Hindlimb muscle (tissue), 1 donor: ENCODE data around the gene COL18A1. TPM values are rescaled to one million over a fixed set of nuclear protein-coding genes. Genes with fewer than 3 reads are reported as not detected.
"Not testable (repeated sequence)": the region's sequence is repeated elsewhere in the genome, so short reads cannot be mapped to it uniquely, and the experiment has no call there.

ENCODE experiments used
- DNase-seq: peaks from one replicate; pipeline ENCODE4 v3.0.0-alpha.2; 2013
- polyA plus RNA-seq: library from polyadenylated mRNA; unstranded; fragments of 120-200 nt; gene quantifications from one replicate; pipeline ENCODE4 v1.2.1, GENCODE V29; 2013; ENCODE audit not compliant: insufficient read length

COL18A1 gene
- polyA plus RNA-seq, 1 donor, result 89.1 TPM

DNA sequence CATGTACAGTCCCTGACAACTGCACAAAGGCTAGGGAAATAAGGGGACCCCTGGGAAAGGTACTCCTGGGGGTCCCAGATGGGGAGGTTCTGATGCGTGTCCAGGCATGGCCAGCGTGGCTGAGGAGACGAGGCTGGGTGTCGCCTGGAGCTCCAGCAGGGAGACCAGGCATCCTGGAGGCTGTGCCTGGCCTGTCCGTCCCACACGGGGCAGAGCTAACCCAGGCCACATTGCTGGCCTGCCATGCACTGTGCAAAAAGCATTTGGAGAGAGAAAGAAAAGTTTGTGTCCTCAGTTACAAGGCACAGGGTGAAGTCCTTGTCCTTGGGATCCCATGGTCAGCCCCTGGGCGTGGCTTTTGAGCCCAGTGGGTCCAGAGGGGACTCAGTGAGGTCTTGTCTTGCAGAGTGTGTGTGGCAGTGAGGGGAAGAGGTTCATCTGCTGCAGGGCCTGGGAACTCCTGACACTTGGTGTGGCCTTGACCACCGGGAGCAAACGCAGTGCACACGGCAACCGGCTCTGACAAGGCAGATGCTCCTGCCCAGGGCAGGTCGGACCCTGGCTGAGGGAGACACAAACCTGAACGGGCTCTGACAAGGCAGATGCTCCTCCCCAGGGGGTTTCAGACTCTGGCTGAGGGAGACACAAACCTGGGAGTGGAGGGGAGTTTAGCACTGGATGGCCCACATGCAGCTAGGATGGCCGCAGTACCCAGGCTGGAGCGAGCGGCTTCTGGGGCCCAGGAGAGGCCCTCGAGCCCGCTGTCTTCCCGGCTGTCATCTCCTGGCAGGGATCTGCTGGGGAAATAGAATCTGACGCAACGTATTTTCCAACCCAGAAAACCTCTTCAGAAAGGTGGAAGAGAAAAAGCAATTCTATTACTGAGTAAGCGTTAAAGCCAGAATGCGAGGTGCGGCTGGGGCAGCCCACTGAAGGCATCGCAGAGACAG, 37.3 kb upstream of the COL18A1 start:
- no peak for DNase-seq

DNA sequence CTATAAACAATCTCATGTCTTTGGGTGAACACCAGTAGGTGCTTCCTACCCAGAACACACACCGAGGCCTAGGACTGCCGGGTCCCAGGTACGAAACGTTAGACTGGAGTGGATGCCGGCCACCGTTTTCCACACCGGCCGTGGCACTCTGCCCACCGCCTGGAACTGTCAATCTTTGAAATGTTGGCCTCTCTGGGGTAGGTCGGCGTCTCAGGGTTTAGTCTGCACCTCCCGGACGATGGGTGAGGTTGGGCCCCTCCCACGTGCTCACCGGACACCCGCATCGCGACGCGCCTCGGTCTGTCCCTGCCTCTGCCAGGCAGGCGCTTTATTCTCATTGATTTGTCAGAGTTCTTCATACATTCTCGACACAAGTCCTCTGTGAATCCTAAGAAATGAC, 35.9 kb upstream of the COL18A1 start:
- not testable (repeated sequence) for DNase-seq

DNA sequence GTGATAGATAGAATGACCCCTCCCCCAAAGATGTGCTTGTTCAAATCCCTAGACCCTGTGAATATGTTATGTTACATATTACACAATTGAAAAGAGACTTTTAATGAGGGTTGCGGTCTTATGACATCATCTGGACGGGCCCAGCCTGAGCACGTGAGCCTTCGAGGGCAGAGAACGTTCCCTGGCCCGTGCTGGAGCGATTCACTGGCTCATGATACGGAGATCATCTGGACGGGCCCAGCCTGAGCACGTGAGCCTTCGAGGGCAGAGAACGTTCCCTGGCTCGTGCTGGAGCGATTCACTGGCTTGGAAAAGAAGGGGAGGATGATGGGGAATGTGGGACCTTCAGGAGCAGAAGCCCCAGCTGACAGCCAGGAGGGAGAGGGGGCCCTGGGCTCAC, 34.4 kb upstream of the COL18A1 start:
- DNase-seq, result no peak

DNA sequence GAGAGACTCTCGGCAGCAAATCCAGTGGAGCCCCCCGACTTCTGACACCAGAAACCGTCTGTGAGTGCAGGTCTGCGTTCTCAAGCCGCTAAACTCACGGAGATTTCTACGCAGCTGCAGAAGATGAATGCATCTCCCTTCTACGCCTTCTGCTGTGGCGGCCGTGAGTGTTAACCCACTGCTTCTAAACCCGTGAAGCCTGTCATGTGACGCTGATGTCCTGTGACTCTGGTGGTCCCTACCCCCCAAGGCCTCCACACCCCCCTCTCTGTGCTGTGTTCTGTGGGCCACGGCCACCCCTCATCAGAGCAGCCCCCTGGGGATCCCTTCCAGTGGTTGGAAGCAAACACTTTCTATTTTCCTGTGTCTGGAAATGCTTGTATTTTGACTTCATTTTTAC, 33.9 kb upstream of the COL18A1 start:
- DNase-seq, result no peak

DNA sequence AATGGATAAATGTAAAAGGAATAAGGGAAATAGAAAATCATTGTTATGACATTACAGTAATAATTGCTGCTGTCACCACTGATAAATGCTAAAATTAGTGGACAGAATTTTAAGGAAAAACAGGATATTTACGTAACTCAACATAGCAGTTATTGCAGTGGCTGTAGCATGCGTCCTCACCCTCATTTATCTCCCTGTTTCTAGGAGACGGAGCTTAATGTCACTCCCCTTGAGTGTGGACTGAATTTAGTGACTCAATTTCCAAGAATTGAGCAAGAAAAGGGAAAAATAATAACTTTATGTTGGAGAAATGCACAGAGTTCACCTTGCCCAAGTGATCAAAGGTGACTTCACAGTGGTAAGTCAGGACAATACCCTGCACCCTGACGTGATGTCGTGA, 33.3 kb upstream of the COL18A1 start:
- DNase-seq, result no peak

DNA sequence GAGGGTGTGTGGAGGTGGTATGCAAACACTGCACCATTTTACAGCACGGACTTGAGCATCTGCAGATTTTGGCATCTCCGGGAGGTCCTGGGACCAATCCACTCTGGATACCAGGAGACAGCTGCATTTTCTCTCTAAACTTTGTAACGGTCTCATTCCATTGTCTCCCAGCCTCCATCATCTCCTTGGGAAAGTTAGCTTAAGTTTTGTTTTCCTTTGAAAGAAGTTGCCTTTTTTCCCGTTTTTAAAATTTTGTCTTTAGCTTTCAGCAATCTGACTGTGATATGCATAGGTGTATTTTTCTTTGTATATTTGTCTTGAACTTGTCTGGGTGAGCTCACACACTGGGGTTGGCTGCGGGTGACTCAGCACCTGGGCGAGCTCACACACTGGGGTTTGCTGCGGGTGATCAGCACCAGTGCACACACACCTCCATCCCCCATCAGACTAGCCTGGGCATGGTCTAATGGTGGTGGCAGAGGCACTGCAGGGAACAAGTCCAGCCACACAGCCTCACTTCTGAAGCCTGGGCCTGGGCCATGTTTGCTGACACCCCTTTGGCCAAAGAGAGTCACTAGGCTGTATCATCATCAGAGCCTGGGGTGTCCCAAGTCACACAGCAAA, 32.1 kb upstream of the COL18A1 start:
- DNase-seq, result no peak

DNA sequence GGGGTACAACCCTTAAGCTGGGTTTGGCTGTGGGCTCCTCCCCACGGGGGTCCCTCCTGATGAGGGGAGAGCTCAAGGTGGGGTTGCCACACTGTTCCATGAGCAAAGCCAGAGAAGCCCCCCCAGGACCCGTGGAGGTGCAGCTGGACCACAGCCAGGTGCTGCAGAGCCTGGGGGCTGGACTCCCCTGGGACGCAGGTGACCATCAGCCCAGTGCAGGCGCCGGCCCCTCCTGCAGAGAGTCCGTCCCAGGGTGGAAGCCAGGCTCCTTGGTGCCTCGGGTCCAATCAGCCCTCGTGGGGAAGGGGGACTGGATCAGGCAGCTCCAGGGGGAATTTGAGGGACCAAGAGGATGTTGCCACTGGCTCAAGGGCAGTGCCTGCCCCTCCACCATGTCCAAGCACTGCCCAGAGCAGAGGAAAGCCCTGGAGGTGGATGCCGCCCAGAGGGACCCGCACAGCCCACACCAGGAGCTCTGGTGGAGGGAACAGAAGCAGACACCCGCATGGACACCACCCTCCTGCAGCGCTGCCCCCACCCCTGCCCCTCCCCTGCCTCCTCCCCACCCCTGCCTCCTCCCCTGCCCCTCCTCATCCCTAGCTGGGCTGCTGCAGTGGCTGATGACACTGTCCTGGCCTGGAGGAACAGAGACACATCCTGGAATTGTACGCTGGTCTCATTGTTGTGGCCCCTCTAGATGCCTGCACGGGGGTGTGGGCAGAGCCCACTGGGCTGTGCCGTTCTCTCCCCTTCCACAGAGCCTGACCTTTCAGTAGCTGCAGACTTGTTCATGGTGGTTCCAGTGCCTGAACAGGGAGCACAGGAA, 30.8 kb upstream of the COL18A1 start:
- no peak for DNase-seq

DNA sequence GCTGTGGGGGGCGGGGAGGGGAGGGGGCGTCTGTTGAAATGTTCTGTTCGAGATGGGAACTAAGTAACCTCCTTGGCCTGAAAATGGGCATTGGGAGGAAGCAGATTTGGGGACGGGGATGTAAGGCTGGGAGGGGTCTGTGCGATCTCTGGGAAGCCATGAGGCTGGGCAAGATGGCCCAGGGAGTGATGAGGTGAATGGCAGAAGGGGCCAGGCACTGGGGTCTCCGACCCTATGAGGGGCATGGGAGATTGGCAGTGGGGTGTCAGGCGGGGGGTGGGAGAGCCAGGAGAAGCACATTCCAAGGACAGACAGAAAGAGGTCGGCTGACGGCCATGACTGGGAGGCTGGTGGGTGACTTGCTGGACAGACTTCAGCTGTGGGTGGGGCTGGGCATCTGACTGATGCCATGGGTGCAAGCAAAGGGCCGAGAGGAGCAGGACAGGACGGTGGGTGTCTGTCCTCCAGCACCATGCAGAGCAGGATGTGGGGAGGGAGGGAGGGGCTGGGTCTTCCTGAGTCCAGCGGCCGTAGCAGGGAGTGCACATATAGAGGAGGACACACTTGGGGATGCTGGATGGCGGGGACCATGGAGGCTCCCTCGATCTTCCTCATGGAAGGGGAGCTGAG, 30.0 kb upstream of the COL18A1 start:
- no peak for DNase-seq

DNA sequence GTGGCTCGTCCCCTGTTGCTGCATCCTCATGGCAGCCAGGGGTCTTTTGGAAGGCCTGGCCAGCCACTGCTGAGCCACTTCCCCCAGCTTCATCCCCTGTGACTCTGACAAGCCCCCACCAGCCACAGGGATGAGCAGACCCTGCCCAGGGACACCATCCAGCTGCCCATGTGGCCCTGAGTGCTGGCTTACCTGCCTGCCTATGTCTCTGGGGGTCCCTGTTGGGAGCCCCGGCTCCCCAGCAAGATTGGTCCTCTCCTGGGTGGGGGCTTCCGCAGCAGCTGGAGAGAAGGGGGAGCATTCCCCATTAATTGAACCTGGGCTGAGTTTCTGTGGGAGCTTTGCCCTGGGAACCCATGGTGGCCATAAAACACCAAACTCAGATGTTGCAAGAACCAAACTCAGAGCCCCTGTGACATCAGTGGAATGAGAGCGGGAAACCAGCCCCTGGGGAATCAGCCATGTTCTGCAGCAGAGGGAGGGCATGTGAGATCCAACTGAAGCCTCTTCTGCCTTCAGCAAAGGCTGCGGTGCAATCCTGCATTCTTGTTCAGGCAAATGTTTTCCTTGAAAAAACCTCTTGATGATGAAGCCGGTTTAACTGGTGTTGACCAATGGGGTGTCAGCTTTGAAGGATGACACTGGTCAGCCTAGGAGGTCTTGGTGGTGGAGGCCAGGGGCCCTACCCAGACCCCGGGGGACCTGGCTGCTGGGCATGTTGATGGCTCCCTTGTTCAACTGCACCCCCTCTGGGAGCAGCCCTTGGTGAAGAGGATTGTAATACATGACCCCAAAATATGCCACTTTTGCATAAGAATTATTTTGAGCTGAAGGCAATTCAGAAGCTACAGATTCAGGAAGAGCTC, 28.3 kb upstream of the COL18A1 start:
- DNase-seq, result no peak

DNA sequence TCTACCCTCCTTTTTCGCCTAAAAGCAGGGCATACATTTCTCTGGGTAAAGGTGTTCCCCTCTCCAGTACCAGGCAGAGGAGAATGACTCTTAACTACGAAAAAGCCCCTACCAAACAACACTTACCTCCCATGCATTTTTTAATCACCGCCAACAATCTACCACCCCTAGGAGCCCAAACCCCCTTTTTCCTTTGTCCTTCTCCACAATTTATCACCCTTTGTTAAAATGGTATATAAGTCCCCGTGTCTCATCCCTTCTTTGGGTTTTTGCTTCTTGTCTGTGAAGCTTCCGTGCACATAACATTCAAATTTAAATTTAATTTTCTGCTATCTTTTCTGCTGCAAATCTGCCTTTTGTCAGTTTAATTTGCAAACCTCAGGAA, 27.6 kb upstream of the COL18A1 start:
- DNase-seq, result no peak

DNA sequence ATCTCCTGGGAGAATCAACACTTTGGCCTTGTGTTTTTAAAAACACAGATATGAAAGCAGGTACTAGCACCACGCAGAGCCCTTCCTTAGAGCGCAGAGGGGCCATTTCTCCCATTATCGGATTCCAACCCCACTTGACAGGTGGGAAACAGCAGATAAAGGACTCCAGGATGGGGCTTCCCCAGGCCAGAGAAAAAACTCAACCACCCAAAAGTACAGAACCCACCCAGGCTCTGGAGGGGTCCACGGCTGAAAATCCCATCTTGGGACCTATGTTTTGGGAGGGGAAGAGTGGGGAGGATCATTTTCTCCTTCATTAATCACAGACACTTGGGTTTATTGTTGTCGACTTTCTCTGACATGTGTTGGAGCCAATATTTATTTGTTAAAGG, 27.1 kb upstream of the COL18A1 start:
- DNase-seq, result no peak

DNA sequence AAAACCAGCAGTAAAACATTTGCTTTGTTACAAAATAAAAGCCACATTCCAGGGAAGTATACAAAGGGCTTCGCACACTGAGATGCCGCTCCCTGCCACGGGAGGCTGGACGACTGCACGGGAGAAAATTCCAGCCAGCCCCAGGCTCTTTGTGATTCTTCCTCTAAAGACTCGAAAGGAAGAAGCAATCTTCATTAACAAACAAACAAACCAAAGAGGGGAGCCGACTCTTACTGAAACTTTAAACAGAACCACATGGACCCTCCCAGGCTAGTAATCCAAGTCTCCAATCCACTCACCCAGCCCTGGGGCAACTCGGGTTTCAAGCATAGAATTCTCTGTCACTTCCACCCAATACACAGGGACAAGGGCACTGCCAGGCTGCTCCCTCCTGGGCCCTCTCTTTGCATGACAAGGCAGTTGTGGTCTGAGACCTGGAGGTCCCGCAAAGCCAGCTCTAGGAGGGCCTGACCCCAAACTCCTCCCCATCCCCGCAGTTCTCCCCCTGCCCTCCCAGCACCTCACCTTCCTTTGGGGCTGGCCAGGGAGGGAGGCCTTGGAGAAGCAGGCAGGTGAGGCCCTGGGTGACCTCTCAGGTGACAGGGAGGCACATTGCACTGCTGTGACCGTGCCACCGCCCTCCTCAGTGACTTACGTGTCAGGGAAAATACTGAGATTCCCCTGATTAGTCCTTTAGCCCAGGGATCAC, 26.6 kb upstream of the COL18A1 start:
- no peak for DNase-seq

DNA sequence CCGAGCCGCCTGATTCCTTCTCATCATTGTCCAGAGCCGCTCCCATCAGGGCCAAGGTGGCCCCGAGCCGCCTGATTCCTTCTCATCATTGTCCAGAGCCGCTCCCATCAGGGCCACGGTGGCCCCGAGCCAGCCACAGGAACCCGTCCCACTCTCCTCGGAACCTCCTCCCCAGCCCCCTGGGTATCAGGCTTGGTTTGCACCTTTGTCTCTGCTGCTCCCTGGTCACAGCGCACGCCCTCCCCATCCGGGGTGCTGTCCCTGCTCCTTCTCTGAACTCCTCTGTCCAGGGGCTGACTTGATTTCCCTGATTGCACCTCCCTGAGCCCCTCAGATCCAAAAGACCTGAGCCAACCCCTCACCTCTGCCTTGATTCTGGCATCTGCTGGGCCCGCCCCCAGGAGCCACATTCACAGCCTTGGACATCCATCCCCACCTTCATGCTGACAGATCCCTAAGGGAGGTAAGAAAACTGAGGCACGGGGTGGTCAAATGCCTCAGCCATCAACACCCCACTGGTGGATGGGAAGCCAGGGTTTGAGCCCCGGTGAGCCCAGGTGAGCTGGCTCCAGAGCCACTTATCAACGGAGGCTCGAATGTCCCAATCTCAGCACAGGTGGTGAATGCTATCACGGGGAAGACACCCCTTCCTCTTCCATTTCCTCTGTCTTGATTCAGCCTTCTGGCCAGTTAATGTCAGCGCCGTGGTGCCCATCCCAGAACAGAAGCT, 25.6 kb upstream of the COL18A1 start:
- DNase-seq, result no peak

DNA sequence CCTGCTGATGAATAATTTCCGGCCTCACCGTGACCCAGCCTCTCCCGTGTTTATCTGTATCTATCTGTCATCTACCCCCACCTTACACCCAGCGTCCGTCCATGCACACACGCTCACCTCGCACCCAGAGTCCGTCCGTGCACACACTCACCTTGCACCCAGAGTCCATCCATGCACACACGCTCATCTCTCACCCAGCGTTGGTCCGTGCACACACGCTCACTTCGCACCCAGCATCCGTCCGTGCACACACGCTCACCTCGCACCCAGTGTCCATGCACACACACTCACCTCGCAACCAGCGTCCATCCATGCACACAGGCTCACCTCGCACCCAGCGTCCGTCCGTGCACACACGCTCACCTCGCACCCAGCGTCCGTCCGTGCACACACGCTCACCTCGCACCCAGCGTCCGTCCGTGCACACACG, 25.0 kb upstream of the COL18A1 start:
- DNase-seq, result no peak

DNA sequence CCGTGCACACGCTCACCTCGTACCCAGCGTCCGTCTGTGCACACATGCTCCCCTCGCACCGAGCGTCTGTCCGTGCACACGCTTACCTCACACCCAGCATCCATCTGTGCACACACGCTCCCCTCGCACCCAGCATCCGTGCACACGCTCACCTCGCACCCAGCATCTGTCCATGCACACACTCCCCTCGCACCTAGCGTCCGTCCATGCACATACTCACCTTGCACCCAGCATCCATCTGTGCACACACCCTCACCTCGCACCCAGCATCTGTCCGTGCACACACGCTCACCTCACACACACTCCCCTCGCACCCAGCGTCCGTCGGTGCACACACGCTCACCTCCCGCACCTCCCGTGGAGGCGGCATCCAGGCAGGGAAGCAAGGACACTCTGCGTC, 24.4 kb upstream of the COL18A1 start:
- DNase-seq, result no peak

DNA sequence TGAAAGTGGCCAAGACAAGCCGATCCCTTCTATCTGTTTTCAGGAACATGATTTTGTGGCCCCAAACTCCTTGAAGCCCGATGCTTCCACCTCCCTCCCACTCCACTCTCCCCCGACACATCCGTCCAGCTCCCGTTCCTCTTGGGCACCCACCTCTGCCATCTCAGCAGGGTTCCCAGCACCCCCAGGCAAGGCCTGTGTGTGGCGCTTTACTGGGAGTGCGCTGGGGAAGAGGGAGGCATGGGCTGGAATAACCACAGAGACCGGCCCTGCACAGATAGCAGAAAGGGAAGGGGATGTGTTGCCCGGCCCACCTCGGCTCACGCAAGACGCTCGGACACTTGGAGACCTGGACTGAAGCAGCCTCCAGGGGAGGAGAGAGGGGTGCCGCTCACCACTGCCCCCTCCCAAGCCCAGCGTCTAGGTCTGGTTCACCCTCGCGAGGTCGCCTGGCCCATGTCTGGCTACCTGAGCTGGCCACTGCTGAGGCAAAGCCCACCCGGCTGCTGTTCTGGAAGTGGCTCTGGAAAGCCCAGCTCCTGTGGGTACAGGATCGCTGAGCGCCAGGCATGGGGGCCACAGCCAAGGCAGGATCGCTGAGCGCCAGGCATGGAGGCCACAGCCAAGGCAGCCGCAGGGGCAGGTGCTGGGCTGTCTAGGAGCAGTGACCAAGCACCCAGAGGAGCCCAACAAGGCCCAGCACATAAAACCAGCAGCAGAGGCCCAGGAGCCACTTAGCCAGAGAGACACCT, 23.8 kb upstream of the COL18A1 start:
- no peak for DNase-seq

DNA sequence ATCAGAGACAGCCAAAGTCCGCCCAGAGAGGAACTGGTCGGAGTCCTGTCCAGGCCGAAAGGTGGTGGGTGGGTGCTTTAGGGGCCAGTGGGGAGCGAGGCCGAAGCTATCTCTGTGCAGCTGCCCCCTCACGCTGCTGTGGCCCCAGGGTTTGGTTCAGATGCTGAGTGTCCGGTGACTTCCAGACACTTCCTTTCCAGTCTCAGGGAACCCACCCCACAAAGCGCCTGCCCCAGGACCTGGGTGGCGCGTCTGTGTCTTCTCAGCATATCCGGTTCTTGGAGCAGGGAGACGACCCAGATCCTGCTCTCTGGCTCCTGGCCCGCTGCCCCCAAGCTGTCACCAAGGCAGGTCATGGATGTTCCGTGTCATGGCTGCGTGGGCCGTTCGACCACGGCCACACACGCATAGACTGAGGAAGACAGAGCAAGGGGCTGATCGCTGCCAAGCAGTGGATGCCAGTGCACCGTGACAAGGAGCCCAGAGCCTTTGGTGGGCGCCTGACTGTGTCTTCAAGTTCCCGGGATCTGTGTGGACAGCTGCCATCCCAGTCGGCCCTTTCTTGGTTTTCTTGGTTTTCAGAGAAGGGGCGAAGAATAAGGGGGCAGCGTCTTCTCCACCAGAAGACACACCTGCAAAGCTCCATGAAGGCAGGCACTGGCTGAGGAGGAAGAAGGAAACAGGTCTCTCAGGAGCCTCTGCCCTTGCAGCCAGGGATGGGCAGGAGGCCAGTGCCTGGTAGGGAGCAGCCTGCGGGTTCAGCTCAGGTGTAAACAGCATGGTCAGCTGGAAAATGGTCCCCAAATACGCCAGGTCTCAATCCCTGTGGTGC, 22.9 kb upstream of the COL18A1 start:
- DNase-seq, result no peak

DNA sequence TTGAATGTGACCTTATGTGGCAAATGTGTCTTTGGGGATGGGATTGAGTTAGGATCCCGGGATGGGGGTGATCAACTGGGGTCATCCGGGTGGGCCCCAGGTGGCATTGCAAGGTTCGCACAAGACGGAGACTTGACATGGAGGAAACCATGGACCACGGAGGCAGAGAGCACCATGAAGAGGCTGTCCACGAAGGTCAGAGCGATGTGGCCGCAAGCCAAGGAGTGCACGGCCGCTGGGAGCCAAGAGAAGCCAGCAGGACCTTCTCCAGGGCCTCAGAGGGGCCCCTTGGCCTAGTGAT, 22.3 kb upstream of the COL18A1 start:
- no peak for DNase-seq

DNA sequence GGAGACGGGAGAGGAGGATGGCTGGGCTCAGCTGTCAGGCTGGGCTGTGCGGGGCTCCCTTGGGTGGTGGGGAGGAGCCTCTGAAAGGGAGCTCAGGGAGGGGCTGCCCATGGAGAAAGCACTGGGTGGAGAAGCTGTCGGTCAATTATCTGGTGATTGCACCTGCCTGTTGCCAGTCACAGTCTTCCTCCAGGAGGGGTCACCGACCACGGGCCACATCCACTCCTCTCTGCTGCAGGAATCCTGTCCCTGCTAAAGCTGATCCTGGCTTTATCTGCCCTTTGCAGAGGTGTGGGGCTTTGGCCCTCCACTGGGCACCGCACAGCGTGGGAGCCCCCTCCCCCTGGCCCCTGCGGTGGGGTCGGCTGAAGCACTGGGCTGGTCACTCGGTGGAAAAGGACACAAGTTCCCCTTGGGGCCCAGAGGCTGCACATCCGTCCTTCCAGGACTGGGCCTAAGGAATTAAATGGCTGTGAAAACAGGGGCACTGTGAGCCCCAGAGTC, 21.8 kb upstream of the COL18A1 start:
- no peak for DNase-seq
